GM18873 (cell line): ENCODE data around the gene LDLR.

ENCODE experiments used
- ATAC-seq: cut with Tn5 transposase; IDR thresholded peaks from one replicate; pipeline ENCODE4 v1.9.1; 2021; ENCODE audit warnings: mild to moderate bottlenecking, moderate library complexity, moderate number of reproducible peaks; ENCODE audit not compliant: unreplicated experiment, low FRiP score

The LDLR gene

DNA sequence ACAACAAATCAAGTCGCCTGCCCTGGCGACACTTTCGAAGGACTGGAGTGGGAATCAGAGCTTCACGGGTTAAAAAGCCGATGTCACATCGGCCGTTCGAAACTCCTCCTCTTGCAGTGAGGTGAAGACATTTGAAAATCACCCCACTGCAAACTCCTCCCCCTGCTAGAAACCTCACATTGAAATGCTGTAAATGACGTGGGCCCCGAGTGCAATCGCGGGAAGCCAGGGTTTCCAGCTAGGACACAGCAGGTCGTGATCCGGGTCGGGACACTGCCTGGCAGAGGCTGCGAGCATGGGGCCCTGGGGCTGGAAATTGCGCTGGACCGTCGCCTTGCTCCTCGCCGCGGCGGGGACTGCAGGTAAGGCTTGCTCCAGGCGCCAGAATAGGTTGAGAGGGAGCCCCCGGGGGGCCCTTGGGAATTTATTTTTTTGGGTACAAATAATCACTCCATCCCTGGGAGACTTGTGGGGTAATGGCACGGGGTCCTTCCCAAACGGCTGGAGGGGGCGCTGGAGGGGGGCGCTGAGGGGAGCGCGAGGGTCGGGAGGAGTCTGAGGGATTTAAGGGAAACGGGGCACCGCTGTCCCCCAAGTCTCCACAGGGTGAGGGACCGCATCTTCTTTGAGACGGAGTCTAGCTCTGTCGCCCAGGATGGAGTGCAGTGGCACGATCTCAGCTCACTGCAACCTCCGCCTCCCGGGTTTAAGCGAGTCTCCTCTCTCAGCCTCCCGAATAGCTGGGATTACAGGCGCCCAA lies at the start of gene LDLR:
LDLR (plus strand) TSS at position 210 of the 760 bp plus-strand sequence; CDS start at position 296, 86 bp downstream.
- ATAC-seq = no peak

DNA sequence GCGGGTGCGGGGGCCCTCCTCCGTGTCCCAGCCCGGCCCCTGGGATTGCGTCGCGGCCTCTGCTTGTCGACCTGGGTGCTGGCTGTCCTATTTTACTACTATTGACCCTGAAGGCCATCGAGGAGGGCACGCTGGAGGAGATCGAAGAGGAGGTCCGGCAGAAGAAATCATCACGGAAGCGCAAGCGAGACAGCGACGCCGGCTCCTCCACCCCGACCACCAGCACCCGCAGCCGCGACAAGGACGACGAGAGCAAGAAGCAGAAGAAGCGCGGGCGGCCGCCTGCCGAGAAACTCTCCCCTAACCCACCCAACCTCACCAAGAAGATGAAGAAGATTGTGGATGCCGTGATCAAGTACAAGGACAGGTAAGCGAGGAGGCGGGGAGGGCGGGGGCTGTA lies 48.1 kb upstream of the LDLR start:
- ATAC-seq = no peak

DNA sequence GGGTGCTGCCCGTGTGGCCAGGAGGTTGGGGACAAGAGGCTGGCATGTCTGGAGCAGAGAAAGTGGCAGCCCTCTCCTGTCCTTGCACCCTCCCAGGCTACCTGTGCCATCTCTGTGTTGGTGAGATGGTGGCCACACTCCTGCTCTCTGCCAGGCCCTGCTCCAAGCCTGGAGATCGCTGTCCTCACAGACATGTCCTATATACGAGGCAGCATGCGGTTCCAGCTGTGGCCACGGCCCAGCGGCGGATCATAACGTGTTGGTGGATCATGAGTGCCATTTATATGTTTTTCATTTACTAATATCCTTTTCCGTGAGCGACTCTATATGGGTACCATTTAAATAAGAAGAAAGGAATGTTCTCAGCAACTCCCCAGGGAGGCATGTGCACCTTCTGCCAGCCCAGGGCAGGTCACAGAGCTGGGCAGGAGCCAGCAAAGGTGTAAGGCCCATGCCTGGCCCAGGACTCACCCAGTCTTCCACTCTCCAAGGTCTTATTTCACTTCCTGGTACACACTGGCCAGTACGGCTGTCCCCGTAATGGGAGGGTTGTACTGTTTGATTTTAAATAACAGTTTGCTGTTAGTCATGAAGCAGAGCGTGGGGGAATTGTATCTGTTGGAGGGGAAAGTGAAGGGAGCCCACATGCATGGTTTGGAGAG lies 47.2 kb upstream of the LDLR start:
- ATAC-seq = no peak

DNA sequence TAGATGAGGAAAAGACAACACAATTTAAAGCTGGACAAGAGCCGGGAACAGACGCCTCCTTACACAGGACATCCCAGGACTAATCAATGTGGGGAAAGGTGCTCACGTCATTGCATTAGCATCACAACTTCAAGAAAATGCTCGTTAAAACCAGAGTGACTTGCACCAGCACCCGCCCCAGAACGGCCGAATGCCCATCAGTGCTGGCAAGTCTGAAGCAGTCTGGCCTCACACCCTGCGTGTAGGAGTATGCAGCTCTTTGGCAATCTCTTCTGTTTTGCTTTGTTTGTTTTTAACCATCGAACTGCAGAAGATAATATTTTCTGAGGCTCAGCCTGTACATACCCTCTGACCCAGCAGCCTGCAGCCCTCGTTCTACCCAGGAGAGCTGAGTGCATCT lies 44.8 kb upstream of the LDLR start:
- ATAC-seq = no peak

DNA sequence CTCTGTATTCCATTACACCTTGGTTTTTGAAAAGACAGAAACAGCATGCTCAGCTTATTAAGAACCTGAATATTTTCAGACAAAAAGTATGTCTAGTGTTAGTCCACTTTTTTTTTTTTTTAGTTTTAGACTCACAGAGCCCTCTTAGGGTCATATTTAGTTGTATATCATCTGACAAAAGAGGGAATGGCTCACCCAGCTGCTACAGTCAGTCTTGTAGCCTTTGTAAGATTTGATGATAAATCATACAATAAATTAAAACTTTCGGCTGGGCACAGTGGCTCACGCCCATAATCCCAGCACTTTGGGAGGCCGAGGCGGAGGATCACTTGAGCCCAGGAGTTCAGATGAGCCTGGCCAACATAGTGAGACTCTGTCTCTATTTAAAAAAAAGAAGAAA lies 43.7 kb upstream of the LDLR start:
- ATAC-seq = no peak

DNA sequence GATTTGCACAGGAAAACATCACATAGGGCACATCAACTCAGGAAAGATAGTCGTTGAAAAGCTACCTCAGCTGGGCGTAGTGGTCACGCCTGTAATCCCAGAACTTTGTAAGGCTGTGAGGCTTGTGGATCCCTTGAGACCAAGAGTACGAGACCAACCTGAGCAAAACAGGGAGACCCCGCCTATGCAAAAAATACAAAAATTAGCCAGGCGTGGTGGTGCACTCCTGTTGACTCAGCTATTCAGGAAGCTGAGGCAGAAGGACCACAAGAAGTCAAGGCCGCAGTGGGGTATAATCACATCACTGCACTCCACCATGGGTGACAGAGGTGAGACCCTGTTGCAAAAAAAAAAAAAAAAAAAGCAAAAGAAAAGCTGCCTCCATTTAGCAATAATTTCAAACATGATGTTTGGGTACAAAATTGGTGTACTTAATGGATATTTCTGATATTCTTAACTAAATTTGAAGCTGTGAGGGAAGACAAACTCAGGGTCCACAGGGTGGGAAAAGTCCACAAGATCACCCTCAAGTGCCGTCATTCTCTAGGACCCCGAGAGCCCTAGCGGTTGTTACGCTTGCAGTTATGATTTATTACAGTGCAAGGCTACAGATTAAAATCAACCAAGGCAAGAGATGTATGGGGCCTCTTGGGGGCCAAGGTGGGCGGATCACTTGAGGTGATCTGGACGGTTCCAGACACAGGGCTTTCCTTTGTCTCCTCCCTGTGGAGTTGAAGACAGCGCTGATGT lies 42.5 kb upstream of the LDLR start:
- no peak for ATAC-seq

DNA sequence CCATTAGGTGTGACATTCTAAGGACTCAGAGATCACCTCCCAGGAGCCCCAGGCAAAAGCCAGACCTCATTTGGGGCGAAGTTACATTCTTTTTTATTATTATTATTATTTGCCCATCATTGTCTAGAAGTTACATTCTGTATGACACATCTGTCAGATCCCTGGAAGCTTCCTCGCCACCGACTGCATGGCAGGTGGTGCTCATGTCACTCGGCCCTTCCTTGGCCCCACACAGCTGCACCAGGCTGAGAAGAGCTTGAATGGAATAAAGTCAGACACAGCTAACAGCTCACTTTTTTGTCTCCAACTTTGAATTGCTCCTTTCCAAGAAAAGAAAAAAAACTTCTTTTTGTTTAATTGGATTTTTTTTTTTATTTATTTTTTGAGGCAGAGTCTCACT lies 41.4 kb upstream of the LDLR start:
- no peak for ATAC-seq

DNA sequence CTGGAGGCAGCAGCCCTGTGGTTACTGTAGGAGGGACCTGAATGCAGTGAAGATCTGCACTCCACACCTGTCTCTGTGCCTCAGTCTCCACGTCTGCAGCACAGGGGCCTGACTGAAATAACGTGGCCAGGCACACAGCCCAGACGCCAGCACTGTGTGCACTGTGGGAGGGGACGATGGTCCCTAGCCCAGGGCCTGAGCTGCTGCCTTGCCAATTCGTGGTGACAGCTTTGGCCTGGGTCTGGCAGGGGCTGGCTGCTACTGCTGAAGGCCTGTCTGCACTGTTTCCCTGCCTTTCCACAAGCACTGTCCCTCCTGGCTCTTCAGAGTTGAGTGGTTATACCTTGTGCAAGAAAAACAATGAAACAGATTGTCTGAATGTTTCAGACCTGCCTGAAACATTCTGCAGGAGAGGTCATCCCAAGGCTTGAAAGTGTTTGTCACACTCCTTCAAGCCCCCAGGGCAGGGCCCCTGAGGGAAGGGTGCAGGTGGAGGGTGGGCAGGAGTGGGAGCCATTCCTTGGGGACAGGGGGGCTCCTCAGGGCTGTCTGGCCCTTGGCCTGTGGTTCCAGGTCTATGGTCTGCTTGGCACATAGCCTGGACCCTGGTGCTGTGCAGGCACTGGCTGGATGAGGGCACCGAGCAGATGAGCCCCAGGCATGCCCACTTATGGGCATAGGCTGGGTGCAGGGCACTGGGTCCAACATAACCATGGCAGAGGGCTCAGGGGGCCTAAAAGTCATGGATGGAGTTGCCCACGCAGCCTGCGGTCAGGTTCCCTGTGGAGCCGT lies 38.7 kb upstream of the LDLR start:
- ATAC-seq = no peak

DNA sequence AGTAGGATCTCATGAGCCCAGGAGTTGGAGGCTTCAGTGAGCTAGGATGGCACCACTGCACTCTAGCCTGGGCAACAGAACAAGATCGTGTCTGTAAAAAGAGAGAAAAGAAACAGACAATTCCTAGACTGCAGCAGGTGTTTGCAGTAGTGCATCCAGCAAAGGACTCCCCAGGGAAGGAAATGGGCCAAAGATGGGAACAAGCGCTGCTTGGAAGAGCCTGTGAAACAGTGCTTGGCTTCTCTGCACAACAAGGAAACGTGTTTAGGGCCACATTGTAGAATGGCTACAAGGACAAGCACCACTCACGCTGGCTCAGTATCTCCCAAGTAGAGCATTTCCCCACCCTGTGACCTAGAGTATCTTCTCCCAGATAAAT lies 35.5 kb upstream of the LDLR start:
- no peak for ATAC-seq

DNA sequence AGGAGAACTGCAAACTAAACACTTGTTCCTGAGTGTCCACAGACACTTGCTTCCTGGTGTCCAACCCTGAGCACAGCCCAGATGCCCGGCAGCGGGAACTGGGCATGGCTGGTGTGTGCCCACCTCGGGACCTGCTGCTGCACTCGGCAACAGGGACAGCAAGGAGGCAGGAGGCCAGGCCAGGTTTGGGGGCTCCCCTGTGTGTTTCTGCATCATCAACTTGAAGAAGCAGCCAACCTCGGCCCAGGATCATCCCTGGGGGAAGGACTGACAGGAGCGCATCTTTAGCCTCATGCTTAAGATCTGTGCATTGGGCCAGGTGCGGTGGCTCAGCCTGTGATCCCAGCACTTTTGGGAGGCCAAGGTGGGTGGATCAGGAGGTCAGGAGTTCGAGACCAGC lies 35.1 kb upstream of the LDLR start:
- ATAC-seq = no peak

DNA sequence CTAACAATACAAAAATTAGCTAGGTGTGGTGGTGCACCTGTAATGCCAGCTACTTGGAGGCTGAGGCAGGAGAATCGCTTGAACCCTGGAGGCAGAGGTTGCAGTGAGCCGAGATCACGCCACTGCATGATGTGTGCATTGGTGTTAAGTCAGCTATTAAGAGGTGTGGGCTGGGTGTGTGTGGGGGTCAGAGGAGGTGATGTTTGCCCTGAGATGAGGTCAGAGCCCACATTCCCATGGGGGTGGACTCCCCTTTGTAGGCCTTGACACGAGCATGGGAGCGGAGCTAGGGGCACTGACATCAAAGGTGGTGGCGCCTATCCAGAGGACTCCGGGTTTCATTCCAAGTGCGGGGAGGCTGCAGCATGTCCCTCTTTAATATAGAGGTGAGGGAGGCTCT lies 34.6 kb upstream of the LDLR start:
- no peak for ATAC-seq

DNA sequence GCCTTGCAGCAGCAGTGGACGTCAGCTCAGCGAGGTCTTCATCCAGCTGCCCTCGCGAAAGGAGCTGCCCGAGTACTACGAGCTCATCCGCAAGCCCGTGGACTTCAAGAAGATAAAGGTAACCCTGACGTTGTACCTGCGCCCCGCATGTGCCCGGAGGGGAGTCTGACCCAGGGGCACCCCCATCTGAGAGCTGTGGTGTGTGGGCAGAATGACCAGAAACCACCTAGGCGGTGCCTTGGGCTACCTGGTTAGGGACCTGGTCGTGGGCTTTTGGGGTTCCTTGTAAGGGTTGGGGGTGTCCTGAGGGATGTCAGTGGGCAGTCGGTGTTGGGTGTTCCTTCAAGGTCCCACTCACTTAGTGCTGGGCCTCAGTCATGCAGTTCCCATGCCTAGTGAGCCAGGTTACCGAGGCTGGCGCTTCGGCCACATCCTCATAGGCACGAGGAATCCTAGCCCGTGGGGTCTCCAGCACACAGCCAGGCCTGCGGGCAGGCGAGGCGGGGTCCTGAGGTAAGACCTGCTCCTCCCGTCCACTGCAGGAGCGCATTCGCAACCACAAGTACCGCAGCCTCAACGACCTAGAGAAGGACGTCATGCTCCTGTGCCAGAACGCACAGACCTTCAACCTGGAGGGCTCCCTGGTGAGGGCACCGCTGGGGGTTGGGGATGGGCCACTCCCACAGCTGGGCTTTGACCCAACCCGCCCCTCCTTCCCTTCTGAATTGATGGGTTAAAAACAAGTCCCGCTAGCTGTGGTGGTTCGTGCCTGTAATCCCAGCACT lies 30.8 kb upstream of the LDLR start:
- ATAC-seq = no peak

DNA sequence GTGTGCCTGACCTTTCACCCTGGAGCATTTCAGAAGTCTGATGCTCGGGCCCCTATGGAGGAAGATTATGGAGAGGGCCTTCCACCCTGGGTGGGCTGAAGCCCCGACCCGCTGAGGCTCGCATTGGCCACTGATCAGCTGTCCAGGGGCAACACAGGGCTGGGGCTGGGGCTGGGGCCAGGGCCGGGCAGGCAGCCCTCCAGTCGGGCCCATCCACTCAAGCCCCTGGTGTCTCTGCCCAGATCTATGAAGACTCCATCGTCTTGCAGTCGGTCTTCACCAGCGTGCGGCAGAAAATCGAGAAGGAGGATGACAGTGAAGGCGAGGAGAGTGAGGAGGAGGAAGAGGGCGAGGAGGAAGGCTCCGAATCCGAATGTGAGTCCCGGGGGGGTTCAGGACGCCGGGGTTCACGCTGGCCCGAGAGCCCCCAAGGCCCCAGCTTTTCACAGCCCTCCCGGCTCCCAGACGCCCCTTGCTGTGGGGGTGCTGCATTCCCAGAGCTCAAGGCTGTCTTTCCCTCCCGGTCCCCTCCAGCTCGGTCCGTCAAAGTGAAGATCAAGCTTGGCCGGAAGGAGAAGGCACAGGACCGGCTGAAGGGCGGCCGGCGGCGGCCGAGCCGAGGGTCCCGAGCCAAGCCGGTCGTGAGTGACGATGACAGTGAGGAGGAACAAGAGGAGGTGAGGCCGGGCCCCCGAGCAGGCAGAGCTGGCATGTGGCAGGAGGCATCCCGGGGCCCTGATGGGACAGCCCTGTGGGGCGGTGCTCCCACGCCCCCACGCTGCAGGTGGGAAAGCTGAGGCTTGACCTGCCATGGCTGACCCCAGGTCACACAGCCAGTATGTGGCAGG lies 29.5 kb upstream of the LDLR start:
- no peak for ATAC-seq

DNA sequence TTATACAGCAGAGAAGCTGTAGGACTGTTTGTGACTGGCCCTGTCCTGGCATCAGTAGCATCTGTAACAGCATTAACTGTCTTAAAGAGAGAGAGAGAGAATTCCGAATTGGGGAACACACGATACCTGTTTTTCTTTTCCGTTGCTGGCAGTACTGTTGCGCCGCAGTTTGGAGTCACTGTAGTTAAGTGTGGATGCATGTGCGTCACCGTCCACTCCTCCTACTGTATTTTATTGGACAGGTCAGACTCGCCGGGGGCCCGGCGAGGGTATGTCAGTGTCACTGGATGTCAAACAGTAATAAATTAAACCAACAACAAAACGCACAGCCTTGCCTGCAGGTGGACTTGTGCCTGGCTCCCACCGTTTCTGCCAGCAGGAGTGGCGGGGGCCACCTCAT lies 27.3 kb upstream of the LDLR start:
- ATAC-seq = no peak

DNA sequence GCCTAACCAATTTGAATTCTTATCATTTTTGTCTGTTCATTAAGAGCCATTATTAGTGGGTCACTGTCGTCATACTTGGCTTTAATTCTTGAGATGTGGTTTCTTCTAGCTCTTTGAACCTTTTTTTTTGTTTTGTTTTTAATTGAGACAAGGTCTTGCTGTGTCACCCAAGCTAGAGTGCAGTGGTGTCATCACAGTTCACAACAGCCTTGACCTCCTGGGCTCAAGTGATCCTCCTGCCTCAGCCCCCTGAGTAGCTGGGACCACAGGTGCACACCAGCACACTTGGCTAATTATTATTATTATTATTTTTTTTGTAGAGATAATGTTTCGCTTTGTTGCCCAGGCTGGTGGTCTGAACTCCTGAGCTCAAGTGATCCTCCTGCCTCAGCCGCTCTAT lies 25.8 kb upstream of the LDLR start:
- ATAC-seq = no peak

DNA sequence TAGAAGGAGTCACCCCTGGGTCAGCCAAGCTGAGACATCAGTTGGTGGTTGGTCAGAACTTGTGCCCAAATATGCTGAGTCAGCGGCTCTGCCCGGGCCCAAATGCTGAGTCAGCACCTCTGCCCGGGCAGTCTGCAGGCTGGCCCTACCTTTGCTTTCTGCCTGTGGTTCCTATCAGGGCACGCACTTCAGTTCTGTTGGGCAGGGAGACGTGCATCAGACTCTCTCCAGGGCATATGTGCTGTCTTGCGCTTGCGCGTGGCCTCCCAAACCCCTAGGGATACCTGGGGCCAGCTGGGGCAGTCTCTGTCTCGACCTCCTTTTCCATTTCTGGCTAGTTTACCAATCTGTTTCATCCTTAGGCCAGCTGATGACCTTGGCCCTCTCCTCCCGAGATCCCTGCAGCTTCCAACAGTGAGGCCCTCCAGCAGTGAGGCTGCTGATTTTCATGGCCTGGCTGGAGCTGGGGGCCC lies 24.4 kb upstream of the LDLR start:
- no peak for ATAC-seq

DNA sequence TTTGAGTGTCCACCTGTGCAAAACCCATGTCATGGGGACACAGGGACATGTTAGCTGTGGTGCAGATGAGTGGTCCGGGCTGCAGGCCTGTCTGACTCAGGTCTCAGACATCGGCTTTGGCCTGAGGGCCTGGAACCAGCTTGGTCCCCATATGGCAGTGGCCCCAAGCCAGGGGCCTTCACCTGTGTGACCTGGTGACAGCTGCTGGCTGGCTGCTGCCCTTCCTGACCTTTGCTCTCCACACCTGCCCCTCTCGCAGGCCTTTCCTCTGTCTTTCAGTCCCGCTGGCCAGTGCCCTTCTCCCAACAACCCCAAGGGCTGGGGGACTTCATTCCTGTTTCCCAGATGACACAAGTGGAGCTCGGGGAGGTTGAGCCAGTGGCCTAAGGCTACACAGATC lies 22.9 kb upstream of the LDLR start:
- ATAC-seq = no peak

DNA sequence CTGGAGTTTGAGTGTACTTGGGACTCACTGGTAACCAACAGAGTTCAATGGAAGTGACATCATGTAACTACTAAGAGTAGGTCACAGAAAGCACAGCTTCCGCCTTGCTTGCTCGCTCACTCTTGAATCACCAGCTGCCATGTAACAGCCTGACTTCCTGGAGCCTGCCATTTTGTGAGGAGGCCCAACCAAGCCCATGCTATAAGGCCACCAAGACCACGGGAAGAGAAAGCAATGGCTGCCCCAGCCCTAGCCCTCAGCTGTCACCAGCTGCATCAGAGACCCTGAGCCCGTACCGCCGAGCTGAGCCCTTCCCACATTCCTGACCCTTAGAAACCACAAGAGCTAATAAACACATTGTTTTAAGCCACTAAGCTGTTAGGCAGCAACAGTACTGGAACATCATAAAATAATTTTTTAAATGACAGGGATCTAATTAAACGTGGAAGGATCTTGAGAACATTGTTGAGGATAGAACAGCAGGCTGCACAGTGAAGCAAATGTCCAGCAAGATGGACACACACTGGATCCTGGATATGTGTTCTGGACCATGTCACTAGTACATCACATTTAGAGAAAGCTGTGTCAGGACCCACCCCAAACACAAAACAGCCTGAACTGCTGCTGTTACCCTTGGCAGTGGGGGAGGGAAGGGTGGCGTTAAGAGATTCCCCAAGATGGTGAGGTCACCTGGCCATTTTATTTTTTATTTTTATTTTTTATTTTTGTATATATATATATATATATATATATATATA lies 21.7 kb upstream of the LDLR start:
- ATAC-seq = no peak
